Measurements from ENCODE around the gene TFF2. TPM values are rescaled to one million over a fixed set of nuclear protein-coding genes. Genes with fewer than 3 reads are reported as not detected.

TFF2 gene
- total RNA-seq = 1 to 10 TPM in 2 of 3 donors, not detected in 1; 1.1 to 1.7 TPM
- long read RNA-seq, donor 1 = 0 reads
- long read RNA-seq, donor 2, partial matches to known transcripts = 0 of 2 reads
- long read RNA-seq, donor 2, other reads (novel, unspliced or antisense) = 0 of 2 reads

- no peaks in the 10 kb centered on the region for H3K9me3 ChIP-seq
- H3K4me3 ChIP-seq = no peak within 1 kb of the TSS
- no peaks in the 10 kb centered on the region for H3K36me3 ChIP-seq (ENCODE audit: low read depth)
- peak; percentile 67 for ATAC-seq
- TF ChIP-seq CTCF (IDR thresholded peaks at IDR 0.05) = no peak
- DNase-seq = peak in 1 of 3 donors; percentile 27
- intact Hi-C loops (cut with DNase I, micrococcal nuclease) = no loop called here
- no peaks in the 10 kb centered on the region for H3K4me1 ChIP-seq (ENCODE audit: low read depth)
Observed at GRCh38 chr21:42350927-42351426, at the start of gene TFF2. TSS of gene TFF2 (minus strand) at chr21:42350994. CDS start at chr21:42350957, 37 bp downstream.

- TF ChIP-seq CTCF (IDR thresholded peaks at IDR 0.05) = no peak
- no peaks in the 10 kb centered on the region for H3K9me3 ChIP-seq
- no peaks in the 10 kb centered on the region for H3K4me1 ChIP-seq (ENCODE audit: low read depth)
- DNase-seq (no peak), ATAC-seq (no peak)
- H3K4me3 ChIP-seq = no peak overlapping the region
- H3K36me3 ChIP-seq (ENCODE audit: low read depth) = no peaks in the 10 kb centered on the region
- intact Hi-C loops (cut with DNase I, micrococcal nuclease) = no loop called here
Observed at GRCh38 chr21:42400525-42400924, 49.7 kb upstream of the TFF2 start.

- no peak for TF ChIP-seq CTCF (IDR thresholded peaks at IDR 0.05)
- intact Hi-C loops (cut with DNase I, micrococcal nuclease) = no loop called here
- no peaks in the 10 kb centered on the region for H3K9me3 ChIP-seq
- DNase-seq (no peak), ATAC-seq (no peak)
- H3K4me3 ChIP-seq = no peak overlapping the region
- H3K36me3 ChIP-seq (ENCODE audit: low read depth) = no peaks in the 10 kb centered on the region
- H3K4me1 ChIP-seq (ENCODE audit: low read depth) = no peaks in the 10 kb centered on the region
Observed at GRCh38 chr21:42398436-42399028, 47.7 kb upstream of the TFF2 start.

- TF ChIP-seq CTCF (IDR thresholded peaks at IDR 0.05) = no peak
- ATAC-seq (no peak), DNase-seq (no peak)
- Histone ChIP-seq H3K9me3 (no peaks in the 10 kb centered on the region), H3K4me3 (no peak overlapping the region), H3K36me3 (ENCODE audit: low read depth) (no peaks in the 10 kb centered on the region), H3K4me1 (ENCODE audit: low read depth) (no peaks in the 10 kb centered on the region)
- intact Hi-C loops (cut with DNase I, micrococcal nuclease) = no loop called here
Observed at GRCh38 chr21:42397746-42398394, 47.1 kb upstream of the TFF2 start.

GRCh38 chr21:42396799-42397745, 46.3 kb upstream of the TFF2 start:
- ATAC-seq (no peak), DNase-seq (peak in 1 of 3 donors; percentile 6)
- Histone ChIP-seq H3K4me1 (ENCODE audit: low read depth) (no peaks in the 10 kb centered on the region), H3K4me3 (no peak overlapping the region), H3K36me3 (ENCODE audit: low read depth) (no peaks in the 10 kb centered on the region), H3K9me3 (no peaks in the 10 kb centered on the region)
- intact Hi-C loops (cut with DNase I, micrococcal nuclease) = no loop called here
- no peak for TF ChIP-seq CTCF (IDR thresholded peaks at IDR 0.05)
